Left ventricle myocardium inferior (tissue), 1 donor: ENCODE measurements around the gene KIRREL3. TPM values are rescaled to one million over a fixed set of nuclear protein-coding genes. Genes with fewer than 3 reads are reported as not detected.

Experiments used
- DNase-seq: peaks from one replicate; pipeline ENCODE4 v3.0.0-alpha.2; 2020
- H3K27ac ChIP-seq: fragments of 200-600 bp; replicated peaks from 2 replicates; pipeline ENCODE4 v1.8.0; 2021
- H3K27me3 ChIP-seq: fragments of 200-600 bp; 2 replicates; pipeline ENCODE4 v1.8.0; 2021; ENCODE audit warnings: low read depth
- H3K36me3 ChIP-seq: fragments of 200-600 bp; 2 replicates; pipeline ENCODE4 v1.8.0; 2021
- H3K4me1 ChIP-seq: fragments of 200-600 bp; 2 replicates; pipeline ENCODE4 v1.8.0; 2021
- H3K4me3 ChIP-seq: fragments of 200-600 bp; 2 replicates; pipeline ENCODE4 v1.8.0; 2021; ENCODE audit warnings: mild to moderate bottlenecking, moderate library complexity
- H3K9me3 ChIP-seq: fragments of 200-600 bp; replicated peaks from 2 replicates; pipeline ENCODE4 v1.8.0; 2021
- intact Hi-C: fragments of 100-400 bp; cut with micrococcal nuclease; formaldehyde crosslinking; loops from one replicate; pipeline ENCODE4 v1.11.0; 2022
- total RNA-seq: library from RNA; stranded (reverse); fragmentation: NEBNext Ultra II Directional; extraction: Animal tissue kit (Norgen Biotek cat#: 25700); gene quantifications from one replicate; pipeline ENCODE4 v1.2.1, GENCODE V29; 2021
- TF ChIP-seq, protein P1 (sequence below): fragments of 200-600 bp; IDR thresholded peaks from 2 replicates; pipeline ENCODE4 v1.8.0; 2021; ENCODE audit warnings: antibody characterized with exemption, mild to moderate bottlenecking, borderline replicate concordance
- donor health status: DM: no; HTN: yes; CAD: no; lungs with severe emphysema.

Gene KIRREL3
- total RNA-seq, 1 donor from 2014 or later: 0.74 TPM

DNA sequence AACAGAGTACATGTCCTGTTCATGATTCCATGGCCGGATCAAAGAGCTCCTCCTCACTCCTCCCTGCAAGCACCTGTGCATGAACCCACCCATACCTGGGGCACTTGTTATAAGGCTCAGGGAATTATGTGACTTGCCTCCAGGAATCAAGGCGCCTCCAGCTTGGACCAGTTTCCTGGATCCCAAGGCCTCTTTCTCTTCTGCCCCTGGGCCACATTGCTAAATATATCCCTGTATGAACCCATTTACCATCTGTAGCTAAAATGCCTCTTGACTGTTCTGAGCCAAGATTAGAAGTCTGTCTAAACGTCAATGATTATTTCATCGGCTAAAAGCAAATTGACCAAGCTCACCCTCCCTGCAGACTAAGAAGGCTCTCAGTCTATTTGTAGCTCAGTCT, 135.6 kb downstream of the KIRREL3 start:
- Histone ChIP-seq H3K4me1 (no peaks in the 10 kb centered on the region), H3K27me3 (peaks cover 93% of the 10 kb centered on the region), H3K9me3 (no peaks in the 10 kb centered on the region), H3K27ac (no peak overlapping the region), H3K4me3 (no peak overlapping the region), H3K36me3 (no peaks in the 10 kb centered on the region)
- DNase-seq: no peak
- intact Hi-C loops: no loop called here
- TF ChIP-seq, protein P1, sequence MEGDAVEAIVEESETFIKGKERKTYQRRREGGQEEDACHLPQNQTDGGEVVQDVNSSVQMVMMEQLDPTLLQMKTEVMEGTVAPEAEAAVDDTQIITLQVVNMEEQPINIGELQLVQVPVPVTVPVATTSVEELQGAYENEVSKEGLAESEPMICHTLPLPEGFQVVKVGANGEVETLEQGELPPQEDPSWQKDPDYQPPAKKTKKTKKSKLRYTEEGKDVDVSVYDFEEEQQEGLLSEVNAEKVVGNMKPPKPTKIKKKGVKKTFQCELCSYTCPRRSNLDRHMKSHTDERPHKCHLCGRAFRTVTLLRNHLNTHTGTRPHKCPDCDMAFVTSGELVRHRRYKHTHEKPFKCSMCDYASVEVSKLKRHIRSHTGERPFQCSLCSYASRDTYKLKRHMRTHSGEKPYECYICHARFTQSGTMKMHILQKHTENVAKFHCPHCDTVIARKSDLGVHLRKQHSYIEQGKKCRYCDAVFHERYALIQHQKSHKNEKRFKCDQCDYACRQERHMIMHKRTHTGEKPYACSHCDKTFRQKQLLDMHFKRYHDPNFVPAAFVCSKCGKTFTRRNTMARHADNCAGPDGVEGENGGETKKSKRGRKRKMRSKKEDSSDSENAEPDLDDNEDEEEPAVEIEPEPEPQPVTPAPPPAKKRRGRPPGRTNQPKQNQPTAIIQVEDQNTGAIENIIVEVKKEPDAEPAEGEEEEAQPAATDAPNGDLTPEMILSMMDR: no peak

DNA sequence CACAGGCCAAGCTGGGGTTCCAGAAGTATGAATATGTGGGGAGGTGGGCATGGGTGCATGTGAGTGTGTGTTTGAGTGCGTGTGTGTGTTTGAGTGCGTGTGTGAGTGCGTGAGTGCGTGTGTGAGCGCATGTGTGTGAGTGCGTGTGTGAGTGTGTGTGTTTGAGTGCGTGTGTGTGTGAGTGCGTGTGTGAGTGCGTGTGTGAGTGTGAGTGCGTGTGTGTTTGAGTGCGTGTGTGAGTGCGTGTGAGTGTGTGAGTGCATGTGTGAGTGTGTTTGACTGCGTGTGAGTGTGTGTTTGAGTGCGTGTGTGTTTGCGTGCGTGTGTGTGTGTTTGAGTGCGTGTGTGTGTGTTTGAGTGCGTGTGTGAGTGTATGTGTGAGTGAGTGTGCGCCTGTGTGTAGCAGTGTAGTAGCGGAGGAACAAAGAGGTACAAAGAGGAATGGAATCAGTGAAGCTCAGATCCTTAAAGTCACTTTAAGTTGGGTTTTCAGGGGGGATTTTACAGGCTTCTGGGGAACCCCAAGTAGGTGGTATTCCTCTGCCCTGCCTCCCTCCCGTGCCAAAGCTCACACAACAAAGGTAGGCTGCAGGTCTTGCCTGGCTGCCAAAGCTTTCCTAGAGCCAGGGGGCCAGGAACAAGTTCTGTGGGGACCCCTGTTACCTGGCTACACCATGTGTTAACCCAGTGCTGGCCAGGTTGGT, 137.1 kb downstream of the KIRREL3 start:
- TF ChIP-seq, protein P1: no peak
- Histone ChIP-seq H3K9me3 (no peaks in the 10 kb centered on the region), H3K27me3 (peaks cover 92% of the 10 kb centered on the region), H3K4me1 (no peaks in the 10 kb centered on the region), H3K36me3 (no peaks in the 10 kb centered on the region), H3K4me3 (no peak overlapping the region), H3K27ac (no peak overlapping the region)
- intact Hi-C loops: no loop called here
- DNase-seq: no peak

DNA sequence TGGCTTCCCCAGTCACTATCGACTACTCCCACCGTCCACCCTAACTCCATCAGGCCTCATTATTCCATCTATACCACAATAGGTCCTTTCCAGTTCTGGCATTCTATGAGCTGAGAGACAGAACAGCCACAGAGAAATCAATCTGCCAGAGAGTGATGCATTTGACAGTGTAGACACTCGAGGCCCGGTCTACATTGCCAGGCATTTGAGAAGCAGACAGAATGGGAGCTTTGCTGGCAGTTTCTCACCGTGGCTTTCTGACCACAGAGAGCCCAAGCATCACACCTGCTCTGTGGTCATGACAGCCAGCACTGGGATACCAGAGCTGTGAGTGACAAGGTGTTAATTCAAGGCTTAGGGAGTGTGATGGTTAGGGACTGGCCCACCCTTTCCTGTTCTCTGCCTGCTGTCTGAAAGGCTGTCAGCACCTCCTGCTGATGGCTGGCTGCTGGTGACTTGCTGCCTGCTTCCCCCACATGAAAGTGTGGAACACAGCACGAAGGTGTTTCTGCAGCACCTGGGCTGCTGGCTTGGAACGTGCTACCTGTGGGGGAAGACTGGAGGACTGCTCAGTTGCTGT, 137.8 kb downstream of the KIRREL3 start:
- no peaks in the 10 kb centered on the region for H3K4me1 ChIP-seq
- H3K27ac ChIP-seq: no peak overlapping the region
- no peaks in the 10 kb centered on the region for H3K36me3 ChIP-seq
- TF ChIP-seq, protein P1: no peak
- intact Hi-C loops: no loop called here
- H3K27me3 ChIP-seq: peaks cover 93% of the 10 kb centered on the region
- H3K9me3 ChIP-seq: no peaks in the 10 kb centered on the region
- no peak overlapping the region for H3K4me3 ChIP-seq
- DNase-seq: no peak

DNA sequence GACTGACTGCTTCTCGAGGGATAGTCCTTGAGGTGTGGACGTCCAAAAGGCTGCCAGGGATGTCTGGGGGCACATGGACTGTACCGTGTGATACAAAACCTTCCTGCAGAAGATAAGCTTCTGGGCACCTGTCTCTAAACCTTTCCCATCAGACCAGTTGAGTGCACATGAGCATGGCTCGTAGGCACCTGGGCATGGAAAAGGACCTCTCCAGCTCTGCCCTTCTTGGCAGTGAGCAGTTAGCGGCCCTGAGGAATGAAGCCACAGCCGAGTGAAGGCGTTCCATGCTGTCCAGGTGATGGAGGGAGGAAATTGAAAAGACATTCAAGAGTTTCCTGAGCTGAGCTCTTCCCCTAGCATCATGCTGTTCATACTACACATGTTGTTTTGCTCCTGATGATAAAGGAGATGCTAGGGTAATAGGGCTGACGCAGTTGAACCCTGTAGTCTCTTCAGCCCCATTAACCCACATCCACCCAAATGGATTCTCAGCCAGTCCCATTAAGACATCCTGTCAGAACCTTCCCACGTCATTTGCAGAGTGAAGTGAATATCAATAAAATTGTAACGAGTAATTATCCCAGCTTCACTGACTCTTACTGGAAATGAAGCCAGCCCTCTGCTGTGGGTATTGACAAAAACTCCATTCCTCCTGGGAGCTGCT, 138.6 kb downstream of the KIRREL3 start:
- Histone ChIP-seq H3K9me3 (no peaks in the 10 kb centered on the region), H3K36me3 (no peaks in the 10 kb centered on the region), H3K4me3 (no peak overlapping the region), H3K27me3 (peaks cover 86% of the 10 kb centered on the region), H3K4me1 (no peaks in the 10 kb centered on the region), H3K27ac (no peak overlapping the region)
- intact Hi-C loops: no loop called here
- no peak for DNase-seq
- TF ChIP-seq, protein P1: no peak

DNA sequence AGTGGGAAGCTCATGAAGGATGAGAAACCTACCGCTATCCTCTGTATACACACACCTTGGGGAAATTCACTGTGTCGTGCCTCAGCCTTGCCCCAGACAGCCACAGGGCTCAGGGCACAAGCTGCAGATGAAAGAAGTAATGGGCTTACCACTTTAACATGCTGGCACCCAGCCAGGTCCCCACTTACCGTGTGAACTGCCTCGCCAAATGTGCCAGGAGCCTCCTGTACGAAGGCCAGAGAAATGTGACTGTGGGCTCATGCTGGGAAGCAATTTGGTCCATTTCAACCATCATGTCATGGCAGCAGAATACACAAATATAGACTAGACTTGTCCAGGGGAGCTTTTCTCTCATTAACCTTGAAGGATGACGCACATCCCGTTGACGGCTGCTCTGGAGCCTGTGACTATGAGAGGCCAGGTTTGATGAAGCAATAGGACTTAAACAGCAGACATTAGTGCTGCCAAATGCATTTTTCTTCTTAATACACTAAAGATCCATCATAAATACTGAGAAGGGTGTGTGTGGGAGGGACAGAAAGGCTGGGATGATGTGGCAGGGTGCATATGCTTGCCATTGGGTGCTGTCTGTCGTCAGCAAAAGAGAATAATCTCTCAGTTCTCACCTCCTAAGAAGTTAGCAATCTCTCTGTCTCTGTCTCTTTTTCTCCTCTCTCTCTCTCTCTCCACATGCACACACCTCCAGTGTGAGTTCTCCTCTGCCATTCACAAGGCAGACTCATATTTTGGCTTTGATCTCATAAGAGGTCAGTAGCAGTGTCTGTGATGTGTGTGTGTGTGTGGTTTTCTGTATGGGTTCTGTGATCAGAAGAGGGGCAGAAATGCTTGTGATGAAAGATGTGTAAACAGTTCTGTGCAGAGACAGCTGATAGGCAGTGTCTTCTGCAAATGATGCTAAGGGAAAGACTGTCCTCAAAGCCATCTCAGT, 142.4 kb downstream of the KIRREL3 start:
- H3K27ac ChIP-seq: no peak overlapping the region
- intact Hi-C loops: no loop called here
- peaks cover 52% of the 10 kb centered on the region for H3K27me3 ChIP-seq
- H3K36me3 ChIP-seq: no peaks in the 10 kb centered on the region
- no peaks in the 10 kb centered on the region for H3K4me1 ChIP-seq
- DNase-seq: no peak
- no peak overlapping the region for H3K4me3 ChIP-seq
- TF ChIP-seq, protein P1: no peak
- H3K9me3 ChIP-seq: no peaks in the 10 kb centered on the region
